SK-N-SH (cell line): ENCODE results near the gene MAP3K6.

Source experiments
- CTCF ChIP-seq: fragments of 200-600 bp; sonication (generic); IDR thresholded peaks from 2 replicates; pipeline ENCODE4 v1.6.1; 2017; ENCODE audit warnings: antibody characterized with exemption, mild to moderate bottlenecking, moderate library complexity
- GATA2 ChIP-seq: sonication (generic); formaldehyde crosslinking; IDR thresholded peaks from 2 replicates; pipeline ENCODE4 v1.5.0; 2020; ENCODE audit warnings: mild to moderate bottlenecking, missing genetic modification reagents
- MXI1 ChIP-seq: IDR thresholded peaks from 2 replicates; pipeline ENCODE4 v1.6.1; 2012; ENCODE audit warnings: mild to moderate bottlenecking, low read depth, low read length, improper control_type of control experiment
- POLR2AphosphoS5 ChIP-seq: IDR thresholded peaks from 2 replicates; pipeline ENCODE4 v1.6.1; 2012; ENCODE audit warnings: low read depth, low read length

GRCh38 chr1:27346991-27347624 lies 19.7 kb downstream of the MAP3K6 start:
- TF ChIP-seq MXI1 (no peak), CTCF (no peak), GATA2 (CRISPR knock-in tag) (no peak), POLR2AphosphoS5 (no peak)
